A549 (cell line): Measurements from ENCODE around the gene ADA. TPM values are rescaled to one million over a fixed set of nuclear protein-coding genes. Genes with fewer than 3 reads are reported as not detected.
"Not testable (repeated sequence)": the region's sequence is repeated elsewhere in the genome, so short reads cannot be mapped to it uniquely, and the experiment has no call there.

Experiments used
- ATAC-seq, 2 experiments: fragments of 200-7000 bp in 1 of 2; fragments of >200 bp in 1 of 2; cut with Nextera tagmentation in 1 of 2; cut with Tn5 transposase in 1 of 2; 3 replicates each; pipeline versions ENCODE4 v1.8.0 to v1.9.1; 2018 to 2020; ENCODE audit warnings: mild to moderate bottlenecking in 1 of 2, moderate library complexity in 1 of 2
- CTCF ChIA-PET: fragments of 300-600 bp; sonication (Branson Sonifier 250); formaldehyde crosslinking; extraction: SDS; loops from one replicate; lab custom pipeline; 2021; ENCODE audit warnings: antibody characterized with exemption, inconsistent platforms; lab: Yijun Ruan, JAX
- POLR2A ChIA-PET: fragments of 350-600 bp; formaldehyde crosslinking; extraction: SDS; loops from one replicate; lab custom pipeline; 2021; ENCODE audit warnings: antibody characterized with exemption, inconsistent platforms; lab: Yijun Ruan, JAX
- DNase-seq, 2 experiments: peaks; one replicate each; pipeline versions ENCODE4 v3.0.0 to v3.0.0-alpha.2; 2011 to 2016; ENCODE audit warnings: low read depth in 1 of 2, low spot score in 1 of 2
- FAIRE-seq: peaks from 2 replicates; lab custom pipeline; 2011; peaks lifted over from hg19 to GRCh38; lab: Jason Lieb, UNC
- H3K27ac ChIP-seq, 2 experiments: fragments of >200 bp; sonication (Bioruptor Twin); formaldehyde crosslinking; 3 replicates each; pipeline ENCODE4 v1.5.1; 2016 to 2017
- H3K4me1 ChIP-seq: fragments of >200 bp; sonication (Bioruptor Twin); formaldehyde crosslinking; 3 replicates; pipeline ENCODE4 v1.6.1; 2016
- H3K4me2 ChIP-seq: fragments of >200 bp; sonication (Bioruptor Twin); formaldehyde crosslinking; 3 replicates; pipeline ENCODE4 v1.6.1; 2016
- H3K4me3 ChIP-seq: fragments of >200 bp; sonication (Bioruptor Twin); formaldehyde crosslinking; 3 replicates; pipeline ENCODE4 v1.5.1; 2016
- H3K9me3 ChIP-seq: fragments of >200 bp; sonication (Bioruptor Twin); formaldehyde crosslinking; 3 replicates; pipeline ENCODE4 v1.6.1; 2016
- CBX2 ChIP-seq: fragments of 200-600 bp; sonication (generic); IDR thresholded peaks from 2 replicates; pipeline ENCODE4 v1.6.1; 2016; ENCODE audit warnings: low read depth, mild to moderate bottlenecking, borderline replicate concordance
- CEBPB ChIP-seq, 2 experiments: fragments of >200 bp in 1 of 2; sonication (Bioruptor Twin) in 1 of 2; formaldehyde crosslinking in 1 of 2; IDR thresholded peaks; 2 replicates each; pipeline ENCODE4 v1.6.1; 2012 to 2016
- CHD2 ChIP-seq: fragments of 150-350 bp; IDR thresholded peaks from 2 replicates; pipeline ENCODE4 v1.6.1; 2014; ENCODE audit warnings: low read length; ENCODE audit not compliant: partially characterized antibody
- CHD4 ChIP-seq: fragments of 200-600 bp; sonication (generic); IDR thresholded peaks from 2 replicates; pipeline ENCODE4 v1.6.1; 2016; ENCODE audit warnings: antibody characterized with exemption, mild to moderate bottlenecking, borderline replicate concordance
- ELK1 ChIP-seq: fragments of 150-350 bp; IDR thresholded peaks from 2 replicates; pipeline ENCODE4 v1.6.1; 2014; ENCODE audit warnings: low read depth, mild to moderate bottlenecking, low read length
- ESRRA ChIP-seq: fragments of 150-350 bp; IDR thresholded peaks from 2 replicates; pipeline ENCODE4 v1.6.1; 2014; ENCODE audit warnings: mild to moderate bottlenecking, low read length, borderline replicate concordance
- KDM1A ChIP-seq: fragments of 200-600 bp; sonication (generic); IDR thresholded peaks from 2 replicates; pipeline ENCODE4 v1.6.1; 2016; ENCODE audit warnings: low read depth, mild to moderate bottlenecking
- MAFK ChIP-seq: fragments of 450-650 bp; IDR thresholded peaks from 2 replicates; pipeline ENCODE4 v1.6.1; 2014; ENCODE audit not compliant: partially characterized antibody
- PHF8 ChIP-seq: fragments of 200-600 bp; sonication (generic); IDR thresholded peaks from 2 replicates; pipeline ENCODE4 v1.6.1; 2016; ENCODE audit warnings: low read depth, mild to moderate bottlenecking, antibody characterized with exemption, moderate library complexity, borderline replicate concordance
- POLR2A ChIP-seq: IDR thresholded peaks from 2 replicates; pipeline ENCODE4 v1.6.1; 2012; ENCODE audit warnings: mild to moderate bottlenecking, low read length
- RCOR1 ChIP-seq: fragments of 150-350 bp; IDR thresholded peaks from 2 replicates; pipeline ENCODE4 v1.6.1; 2014; ENCODE audit warnings: antibody characterized with exemption, low read length, low read depth
- RFX5 ChIP-seq: fragments of 450-650 bp; IDR thresholded peaks from 2 replicates; pipeline ENCODE4 v1.7.1; 2014; ENCODE audit warnings: antibody characterized with exemption, mild to moderate bottlenecking, moderate library complexity
- ZFP36 ChIP-seq: fragments of 450-650 bp; IDR thresholded peaks from 2 replicates; pipeline ENCODE4 v1.6.1; 2014; ENCODE audit warnings: borderline replicate concordance; ENCODE audit not compliant: partially characterized antibody
- ZNF302 ChIP-seq: fragments of 250-450 bp; sonication (Bioruptor Pico); IDR thresholded peaks from 2 replicates; pipeline ENCODE4 v1.9.0; 2021; ENCODE audit warnings: inconsistent platforms, mild to moderate bottlenecking, moderate library complexity
- WGBS: methylation state at CpG from one replicate; pipeline ENCODE4 v1.1.6; 2017; ENCODE audit errors: missing lambda C conversion rate; 5-methylcytosine and 5-hydroxymethylcytosine counted together
- polyA plus RNA-seq, 4 experiments: library from polyadenylated mRNA; depleted of rRNA in 3 of 4; stranded (reverse); fragments of >200 nt; fragmentation: RNase III in 1 of 4; extraction: RNeasy Plus Mini Kit Qiagen cat#74134 plus additional on column Dnase treatment in 1 of 4; gene quantifications; 2 replicates in 3 of 4; 3 replicates in 1 of 4; pipeline ENCODE4 v1.2.3, GENCODE V29; 2011 to 2017

Gene ADA
- polyA plus RNA-seq, 2 of the 4 experiments (the other 2 are of a cell fraction) = 34.5 to 48.1 TPM

GRCh38 chr20:44656448-44656847 lies 4.9 kb upstream of the ADA start:
- POLR2A ChIA-PET = no interaction called here
- no peak for DNase-seq
- no peak for TF ChIP-seq RFX5
- TF ChIP-seq, all 56 proteins: peak for 0
- H3K4me2 ChIP-seq = no peak overlapping the region
- FAIRE-seq = no peak
- no peak for ATAC-seq
- no peak overlapping the region for H3K4me3 ChIP-seq
- WGBS = 83% methylated on average over 3 of the region's 3 CpGs
- H3K27ac ChIP-seq = no peak overlapping the region
- CTCF ChIA-PET = interaction anchor here (1.0 to 1.8 kb wide), 5 partner anchors 8 to 76 kb away, joined by 3 to 8 read pairs (median 6); no protein-coding TSS in a partner anchor
- no peaks in the 10 kb centered on the region; the same call in 2 of the 3 replicates for H3K4me1 ChIP-seq
- no peaks in the 10 kb centered on the region for H3K9me3 ChIP-seq

GRCh38 chr20:44654210-44654609 lies 2.7 kb upstream of the ADA start:
- 93% methylated on average over 5 of the region's 5 CpGs for WGBS
- FAIRE-seq = not testable (repeated sequence)

GRCh38 chr20:44653546-44653945 lies 2.0 kb upstream of the ADA start:
- TF ChIP-seq MAFK (no peak), KDM1A (no peak), CHD2 (no peak), ESRRA (no peak), CEBPB (IDR thresholded peaks at IDR 0.05) (no peak), ELK1 (no peak), CBX2 (no peak), RCOR1 (no peak), ZNF302 (CRISPR knock-in tag) (no peak)
- WGBS = 96% methylated on average over 2 of the region's 2 CpGs
- Histone ChIP-seq H3K4me2 (peak overlapping the region; percentile 73; the same call in 2 of the 3 replicates), H3K9me3 (no peaks in the 10 kb centered on the region), H3K27ac (no peak overlapping the region), H3K4me3 (no peak overlapping the region), H3K4me1 (peaks cover 10% of the 10 kb centered on the region)
- no peak for DNase-seq
- ChIA-PET POLR2A (interaction anchor here (1.1 kb wide), 1 partner anchor 178 kb away, joined by 3 read pairs; the partner anchor contains the start of gene TTPAL), CTCF (interaction anchor here (2.2 to 13.0 kb wide), 2 partner anchors 30 to 79 kb away, joined by 10 to 126 read pairs; no protein-coding TSS in a partner anchor)
- no peak for FAIRE-seq
- no peak for ATAC-seq

More at GRCh38 chr20:44654210-44654609, 2.7 kb upstream of the ADA start:
- H3K4me1 ChIP-seq = peaks cover 10% of the 10 kb centered on the region
- POLR2A ChIA-PET, H3K4me2 ChIP-seq, DNase-seq, H3K4me3 ChIP-seq, H3K27ac ChIP-seq, H3K9me3 ChIP-seq, ATAC-seq: not testable (repeated sequence)
- CTCF ChIA-PET = interaction anchor here (2.2 to 13.0 kb wide), 2 partner anchors 29 to 78 kb away, joined by 10 to 126 read pairs; no protein-coding TSS in a partner anchor

GRCh38 chr20:44651434-44651683 lies 140 bp downstream of the ADA start:
- peak overlapping the region; percentile 90 to 94 for H3K27ac ChIP-seq
- ATAC-seq = no peak; a peak in 1 of 6 replicates
- TF ChIP-seq PHF8 (0 out of 2 replicates have a peak, but pooled peaks have one; percentile 40), POLR2A (peak; percentile 80), CHD4 (0 out of 2 replicates have a peak, but pooled peaks have one; percentile 11), ZFP36 (no peak)
- H3K4me1 ChIP-seq = peaks cover 19% of the 10 kb centered on the region
- FAIRE-seq = no peak
- no peak for DNase-seq
- WGBS = 1% methylated on average over 14 of the region's 33 CpGs
- H3K9me3 ChIP-seq = no peaks in the 10 kb centered on the region
- CTCF ChIA-PET = interaction anchor here (1.2 to 13.0 kb wide), 2 partner anchors 32 to 41 kb away, joined by 3 to 126 read pairs; no protein-coding TSS in a partner anchor
- peak overlapping the region; percentile 73 for H3K4me2 ChIP-seq
- POLR2A ChIA-PET = interaction anchor here (1.2 kb wide), 1 partner anchor 8 kb away, joined by 8 read pairs; no protein-coding TSS in a partner anchor
- H3K4me3 ChIP-seq = peak overlapping the region; percentile 70
